K562 (cell line): ENCODE results near the gene UBE2H. TPM values are rescaled to one million over a fixed set of nuclear protein-coding genes. Genes with fewer than 3 reads are reported as not detected.

ENCODE experiments used
- ATAC-seq: fragments of 200-7000 bp; cut with Tn5 transposase; 3 replicates; pipeline ENCODE4 v1.9.1; 2020; ENCODE audit warnings: moderate library complexity
- BruUV-seq: library from RNA; stranded (reverse); fragments of 400-500 nt; replicated peaks from 2 replicates; lab custom pipeline; 2021; lab: Mats Ljungman, UMichigan
- CTCF ChIA-PET: fragments of 300-600 bp; formaldehyde crosslinking; extraction: SDS; loops from one replicate; lab custom pipeline; 2021; ENCODE audit warnings: low intra/inter-chr PET ratio; lab: Yijun Ruan, JAX
- POLR2A ChIA-PET: fragments of 300-600, 350-650 bp; sonication (Branson Sonifier 250); formaldehyde crosslinking; extraction: SDS; loops from one replicate; lab custom pipeline; 2021; ENCODE audit warnings: antibody characterized with exemption, inconsistent platforms; lab: Yijun Ruan, JAX
- DNase-seq, 4 experiments: peaks; one replicate each; pipeline versions ENCODE4 v3.0.0 to v3.0.0-alpha.2; 2011 to 2018; ENCODE audit warnings: low spot score in 3 of 4, mixed read lengths in 3 of 4; ENCODE audit errors: extremely low read depth in 1 of 4
- FAIRE-seq: peaks from 2 replicates; lab custom pipeline; 2011; peaks lifted over from hg19 to GRCh38; lab: Jason Lieb, UNC
- H2AFZ ChIP-seq: 2 replicates; pipeline ENCODE4 v1.6.0; 2011; ENCODE audit warnings: low read depth, low read length, control low read depth, inconsistent platforms
- H3K27ac ChIP-seq: fragments of 200-600 bp; 3 replicates; pipeline ENCODE4 v1.8.0; 2011; ENCODE audit warnings: low read depth, mild to moderate bottlenecking, control low read depth, inconsistent platforms, low read length, moderate library complexity, mixed read lengths; ENCODE audit errors: extremely low read depth
- H3K27me3 ChIP-seq, 2 experiments: fragments of 300-600 bp in 1 of 2; 2 replicates in 1 of 2; 3 replicates in 1 of 2; pipeline versions ENCODE4 v1.6.0 to v1.8.0; 2011; ENCODE audit warnings: inconsistent platforms in 2 of 2, low read length in 2 of 2, mild to moderate bottlenecking in 1 of 2, mixed read lengths in 1 of 2, moderate library complexity in 1 of 2; ENCODE audit not compliant: control insufficient read depth in 2 of 2, insufficient read depth in 2 of 2
- H3K36me3 ChIP-seq: fragments of 300-600 bp; 3 replicates; pipeline ENCODE4 v1.8.0; 2011; ENCODE audit warnings: mild to moderate bottlenecking, low read length, inconsistent platforms; ENCODE audit not compliant: control insufficient read depth, insufficient read depth
- H3K4me1 ChIP-seq, 2 experiments: fragments of 200-600 bp in 1 of 2; replicated peaks in 1 of 2; 2 replicates in 1 of 2; 3 replicates in 1 of 2; pipeline versions ENCODE4 v1.5.1 to v1.8.0; 2011; ENCODE audit warnings: inconsistent platforms in 2 of 2, low read length in 2 of 2, mild to moderate bottlenecking in 1 of 2, mixed read lengths in 1 of 2, moderate library complexity in 1 of 2; ENCODE audit not compliant: control insufficient read depth in 2 of 2, insufficient read depth in 2 of 2
- H3K4me2 ChIP-seq: 2 replicates; pipeline ENCODE4 v1.6.1; 2011; ENCODE audit warnings: low read length, control low read depth, inconsistent platforms, mixed read lengths; ENCODE audit not compliant: insufficient read depth
- H3K4me3 ChIP-seq: fragments of 200-600 bp; sonication (generic), shearing (Covaris generic); 2 replicates; pipeline ENCODE4 v1.5.1; 2016; ENCODE audit warnings: control low read depth, inconsistent platforms
- H3K79me2 ChIP-seq: fragments of 200-600 bp; 3 replicates; pipeline ENCODE4 v1.8.0; 2011; ENCODE audit warnings: low read length, inconsistent platforms; ENCODE audit not compliant: control insufficient read depth, insufficient read depth
- H3K9ac ChIP-seq, 2 experiments: 2 replicates each; pipeline versions ENCODE4 v1.6.0 to v1.6.1; 2011; ENCODE audit warnings: low read depth in 2 of 2, low read length in 2 of 2, control low read depth in 1 of 2, inconsistent platforms in 1 of 2, mild to moderate bottlenecking in 1 of 2, mixed read lengths in 1 of 2; ENCODE audit not compliant: insufficient read depth in 1 of 2
- H3K9me1 ChIP-seq: one replicate; pipeline ENCODE4 v1.6.0; 2011; ENCODE audit warnings: inconsistent platforms, mild to moderate bottlenecking, low read length, moderate library complexity; ENCODE audit not compliant: control insufficient read depth, insufficient read depth
- H3K9me3 ChIP-seq: replicated peaks from 2 replicates; pipeline ENCODE4 v1.5.1; 2011; ENCODE audit warnings: low read depth, low read length, inconsistent platforms; ENCODE audit not compliant: control insufficient read depth, insufficient read depth
- H4K20me1 ChIP-seq: replicated peaks from 2 replicates; pipeline ENCODE4 v1.6.1; 2011; ENCODE audit warnings: low read length, inconsistent platforms, mixed read lengths; ENCODE audit not compliant: control insufficient read depth, insufficient read depth
- CREB5 ChIP-seq: fragments of 250-450 bp; sonication (Bioruptor Pico); IDR thresholded peaks from 2 replicates; pipeline ENCODE4 v1.5.0; 2020; ENCODE audit warnings: mild to moderate bottlenecking
- IRF2 ChIP-seq: sonication (generic); formaldehyde crosslinking; IDR thresholded peaks from 2 replicates; pipeline ENCODE4 v1.8.1; 2022; ENCODE audit warnings: mild to moderate bottlenecking, missing genetic modification reagents
- KDM5B ChIP-seq: fragments of 200-600 bp; sonication (generic); IDR thresholded peaks from 2 replicates; pipeline ENCODE4 v1.6.1; 2012; ENCODE audit warnings: low read depth, mild to moderate bottlenecking, moderate library complexity, low read length, control low read depth, inconsistent platforms; ENCODE audit not compliant: insufficient replicate concordance
- ZFP30 ChIP-seq: fragments of 250-450 bp; sonication (Bioruptor Pico); IDR thresholded peaks from 2 replicates; pipeline ENCODE4 v1.8.0; 2022; ENCODE audit warnings: moderate library complexity, mild to moderate bottlenecking, inconsistent platforms, borderline replicate concordance
- WGBS: fragments of 100-300 bp; shearing (Covaris generic); methylation state at CpG from one replicate; pipeline ENCODE4 v1.1.6; 2016; ENCODE audit warnings: low coverage, mixed read lengths; ENCODE audit not compliant: insufficient coverage; ENCODE audit errors: missing lambda C conversion rate; 5-methylcytosine and 5-hydroxymethylcytosine counted together
- in situ Hi-C: fragments of 300-500 bp; cut with MboI; formaldehyde crosslinking; loops from 4 replicates; pipeline ENCODE4 v1.15.0; 2018; ENCODE audit warnings: inconsistent platforms, mixed read lengths
- intact Hi-C: fragments of 100-400 bp; cut with micrococcal nuclease; formaldehyde crosslinking; loops from 2 replicates; pipeline ENCODE4 v1.14.2; 2022
- polyA plus RNA-seq, 8 experiments: library from polyadenylated mRNA; depleted of rRNA in 4 of 8; stranded (reverse) in 5 of 8; unstranded in 3 of 8; fragments of >200 nt; fragmentation: Nextera tagmentation in 2 of 8; fragmentation: Illumina TruSeq in 1 of 8; extraction: Ambion mirVana in 2 of 8; extraction: Trizol in 1 of 8; gene quantifications; 2 replicates each; pipeline versions ENCODE4 v1.2.1 to v1.2.3, GENCODE V29; 2011 to 2014; ENCODE audit warnings: inconsistent platforms in 1 of 8, missing spikeins in 1 of 8
- total RNA-seq, 7 experiments: library from RNA; depleted of rRNA in 6 of 7; stranded (reverse); fragments of >200 nt in 6 of 7; fragmentation: Illumina TruSeq in 2 of 7; extraction: Trizol in 2 of 7; gene quantifications; 2 replicates each; pipeline versions ENCODE4 v1.2.1 to v1.2.3, GENCODE V29; 2011 to 2021; ENCODE audit warnings: low replicate concordance in 1 of 7

UBE2H gene
- total and polyA plus RNA-seq, 9 of the 15 experiments (the other 6 are each of a cell fraction or from before 2014, with no cell fraction given) = 6.3 to 33.0 (median 13.3) TPM

GRCh38 chr7:129799350-129799955, 153.3 kb downstream of the UBE2H start:
- TF ChIP-seq KDM5B (peak; percentile 26), ZFP30 (CRISPR knock-in tag) (no peak)
- H3K4me1 ChIP-seq = peaks cover 0 to 16% of the 10 kb centered on the region in 2 experiments; a peak in 3 of 5 replicates
- H3K9me1 ChIP-seq = no peaks in the 10 kb centered on the region
- H3K4me3 ChIP-seq = no peak overlapping the region
- FAIRE-seq = no peak
- ChIA-PET POLR2A (interaction anchor here (1.7 kb wide), 1 partner anchor 9 kb away, joined by 10 read pairs; no protein-coding TSS in a partner anchor), CTCF (no interaction called here)
- H3K79me2 ChIP-seq = no peaks in the 10 kb centered on the region
- BruUV-seq = no TSS peak
- H3K9me3 ChIP-seq = no peaks in the 10 kb centered on the region
- in situ Hi-C loops = no loop called here
- no peak overlapping the region for H2AFZ ChIP-seq
- WGBS = 47% methylated on average over 13 of the region's 13 CpGs
- no peaks in the 10 kb centered on the region for H3K27me3 ChIP-seq
- no peak for ATAC-seq
- no peak overlapping the region for H3K4me2 ChIP-seq
- H4K20me1 ChIP-seq = no peaks in the 10 kb centered on the region
- H3K36me3 ChIP-seq = no peaks in the 10 kb centered on the region
- no peak overlapping the region for H3K27ac ChIP-seq
- intact Hi-C loops = no loop called here
- no peak overlapping the region for H3K9ac ChIP-seq
- DNase-seq = peak in 2 of 4 experiments; percentile 16 to 41

- Histone ChIP-seq H3K79me2 (no peaks in the 10 kb centered on the region), H3K4me1 (peaks cover 0 to 12% of the 10 kb centered on the region in 2 experiments; a peak in 3 of 5 replicates), H3K9ac (no peak overlapping the region), H4K20me1 (no peaks in the 10 kb centered on the region), H3K4me3 (no peak overlapping the region), H3K9me3 (no peaks in the 10 kb centered on the region), H3K27me3 (no peaks in the 10 kb centered on the region), H3K27ac (no peak overlapping the region), H3K9me1 (no peaks in the 10 kb centered on the region), H3K36me3 (no peaks in the 10 kb centered on the region), H2AFZ (no peak overlapping the region), H3K4me2 (no peak overlapping the region)
- TF ChIP-seq IRF2 = 0 out of 2 replicates have a peak, but pooled peaks have one; percentile 53
- no peak for TF ChIP-seq CREB5 (CRISPR knock-in tag)
- POLR2A ChIA-PET = interaction anchor here (0.7 kb wide), 1 partner anchor 14 kb away, joined by 4 read pairs; no protein-coding TSS in a partner anchor
- DNase-seq = no peak
- in situ Hi-C loops = no loop called here
- CTCF ChIA-PET = no interaction called here
- 55% methylated on average over 16 of the region's 16 CpGs for WGBS
- intact Hi-C loops = no loop called here
- no TSS peak for BruUV-seq
- no peak for FAIRE-seq
- ATAC-seq = no peak
Measured at GRCh38 chr7:129798616-129799349, 154.0 kb downstream of the UBE2H start.
